ENCODE results near the gene RABL6. TPM values are rescaled to one million over a fixed set of nuclear protein-coding genes. Genes with fewer than 3 reads are reported as not detected.
A peak's percentile ranks its signal among the peaks of the same experiment; 100 is the strongest.

Gene RABL6
- total RNA-seq, 4 donors from 2014 or later, result 54.9 to 70.7 (median 61.5) TPM

GRCh38 chr9:136849960-136850865, 42.5 kb downstream of the RABL6 start:
- intact Hi-C loops (cut with DNase I), result loop anchor here (10.0 kb wide), 1 partner anchor 95 kb away; the partner anchor contains the start of genes C8G and FBXW5
- TF ChIP-seq POLR2A (IDR thresholded peaks at IDR 0.05) (no peak), CTCF (IDR thresholded peaks at IDR 0.05) (no peak)

GRCh38 chr9:136850866-136851775, 43.4 kb downstream of the RABL6 start:
- WGBS, 2 donors, result 75 to 87% methylated on average over 7 to 10 of the region's 23 CpGs
- Histone ChIP-seq H3K27ac (no peak overlapping the region), H3K4me3 (no peak overlapping the region), H3K9me3 (no peaks in the 10 kb centered on the region), H3K36me3 (peaks cover 0 to 18% (median 5%) of the 10 kb centered on the region in 3 donors), H3K27me3 (peaks cover 0 to 21% (median 4%) of the 10 kb centered on the region in 4 donors), H3K4me1 (peaks cover 22 to 56% (median 38%) of the 10 kb centered on the region in 3 donors)
- intact Hi-C loops (cut with DNase I), result loop anchor here (10.0 kb wide), 1 partner anchor 94 kb away; the partner anchor contains the start of genes C8G and FBXW5
- TF ChIP-seq CTCF (IDR thresholded peaks at IDR 0.05) (no peak), POLR2A (IDR thresholded peaks at IDR 0.05) (no peak)
- DNase-seq, result no peak

More at GRCh38 chr9:136849960-136850865, 42.5 kb downstream of the RABL6 start:
- H3K27me3 ChIP-seq, result peaks cover 7 to 30% (median 10%) of the 10 kb centered on the region in 4 donors
- 0 to 69% methylated on average over 2 to 7 of the region's 43 CpGs for WGBS, 2 donors
- peaks cover 22 to 65% (median 42%) of the 10 kb centered on the region in 3 donors for H3K4me1 ChIP-seq
- DNase-seq, result no peak
- peak overlapping the region; percentile 86 to 94 (median 92) for H3K27ac ChIP-seq
- H3K9me3 ChIP-seq, result no peaks in the 10 kb centered on the region
- H3K36me3 ChIP-seq, result peaks cover 0 to 18% (median 5%) of the 10 kb centered on the region in 3 donors
- H3K4me3 ChIP-seq, result peak overlapping the region; percentile 54 to 96 (median 70)

GRCh38 chr9:136851941-136852663, 44.4 kb downstream of the RABL6 start, which contains the start of gene MAMDC4:
Gene MAMDC4 (plus strand): TSS chr9:136852346. CDS start chr9:136852417, 71 bp downstream.
- WGBS, 2 donors, result 60% methylated on average over 1 of the region's 23 CpGs; no CpG with 5 or more reads in 1 of the 2 donors
- H3K27ac ChIP-seq, result no peak within 1 kb of the TSS
- intact Hi-C loops (cut with DNase I), result loop anchor here (10.0 kb wide), 1 partner anchor 93 kb away; the partner anchor contains the start of genes C8G and FBXW5
- no peak within 1 kb of the TSS for H3K4me3 ChIP-seq
- no peaks in the 10 kb centered on the region for H3K9me3 ChIP-seq
- H3K4me1 ChIP-seq, result peaks cover 16 to 46% (median 29%) of the 10 kb centered on the region in 3 donors
- H3K36me3 ChIP-seq, result peaks cover 0 to 18% (median 5%) of the 10 kb centered on the region in 3 donors
- no peak for TF ChIP-seq CTCF (IDR thresholded peaks at IDR 0.05)
- TF ChIP-seq POLR2A (IDR thresholded peaks at IDR 0.05), result no peak
- H3K27me3 ChIP-seq, result peaks cover 0 to 12% (median 0%) of the 10 kb centered on the region in 4 donors
- no peak for DNase-seq

GRCh38 chr9:136852664-136853595, 45.2 kb downstream of the RABL6 start:
- no peak for DNase-seq
- Histone ChIP-seq H3K9me3 (no peaks in the 10 kb centered on the region), H3K27me3 (peaks cover 0 to 3% (median 0%) of the 10 kb centered on the region in 4 donors), H3K4me1 (peaks cover 10 to 44% (median 23%) of the 10 kb centered on the region in 3 donors), H3K27ac (no peak overlapping the region), H3K4me3 (no peak overlapping the region), H3K36me3 (peaks cover 0 to 18% (median 5%) of the 10 kb centered on the region in 3 donors)
- intact Hi-C loops (cut with DNase I), result loop anchor here (10.0 kb wide), 1 partner anchor 92 kb away; the partner anchor contains the start of genes C8G and FBXW5
- WGBS, 2 donors, result 64 to 93% methylated on average over 3 to 5 of the region's 29 CpGs
- TF ChIP-seq CTCF (IDR thresholded peaks at IDR 0.05) (no peak), POLR2A (IDR thresholded peaks at IDR 0.05) (no peak)

Measured in esophagus squamous epithelium (tissue), 5 donors.